Measurements from ENCODE around the gene NUP35. TPM values are rescaled to one million over a fixed set of nuclear protein-coding genes. Genes with fewer than 3 reads are reported as not detected.

Gene NUP35
- total RNA-seq, 1 donor from 2014 or later = 14.2 TPM

Other genes with a start within 250 kb of the NUP35 start
- gene NCKAP1, start 86.0 kb upstream of the NUP35 start, total RNA-seq = 121 TPM
- 1.2 TPM for gene DUSP19, start 45.7 kb upstream of the NUP35 start, total RNA-seq